Left ventricle myocardium superior (tissue), 1 donor: ENCODE data around the gene LRRC30. TPM values are rescaled to one million over a fixed set of nuclear protein-coding genes. Genes with fewer than 3 reads are reported as not detected.
A peak's percentile ranks its signal among the peaks of the same experiment; 100 is the strongest.

Experiments
- ATAC-seq: fragments of 200-7000 bp; cut with Tn5 transposase; one replicate; pipeline ENCODE4 v1.9.1; 2020; ENCODE audit warnings: mild to moderate bottlenecking, moderate library complexity
- DNase-seq: peaks from one replicate; pipeline ENCODE4 v3.0.0-alpha.2; 2020
- intact Hi-C: fragments of 100-400 bp; cut with micrococcal nuclease; formaldehyde crosslinking; loops from one replicate; pipeline ENCODE4 v1.11.0; 2022
- total RNA-seq: library from RNA; stranded (reverse); fragmentation: NEBNext Ultra II Directional; extraction: Animal tissue kit (Norgen Biotek cat#: 25700); gene quantifications from one replicate; pipeline ENCODE4 v1.2.1, GENCODE V29; 2021
- donor health status: DM: no; HTN: yes; CAD: no; lungs with severe emphysema.

The LRRC30 gene
- total RNA-seq, 1 donor from 2014 or later, result not detected

- intact Hi-C loops, result no loop called here
- ATAC-seq, result no peak
- no peak for DNase-seq
Measured at GRCh38 chr18:7234956-7235355, 4.1 kb downstream of the LRRC30 start.

GRCh38 chr18:7236072-7236471 is 5.2 kb downstream of the LRRC30 start:
- DNase-seq (no peak), ATAC-seq (no peak)
- intact Hi-C loops, result no loop called here

GRCh38 chr18:7236933-7237332 is 6.0 kb downstream of the LRRC30 start:
- ATAC-seq (no peak), DNase-seq (no peak)
- intact Hi-C loops, result no loop called here

- DNase-seq (no peak), ATAC-seq (no peak)
- intact Hi-C loops, result no loop called here
Measured at GRCh38 chr18:7237673-7238272, 6.9 kb downstream of the LRRC30 start.

- no peak for ATAC-seq
- intact Hi-C loops, result no loop called here
- DNase-seq, result no peak
Measured at GRCh38 chr18:7242926-7243325, 12.0 kb downstream of the LRRC30 start.

- DNase-seq (no peak), ATAC-seq (peak; percentile 16)
- intact Hi-C loops, result no loop called here
Measured at GRCh38 chr18:7248877-7249276, 18.0 kb downstream of the LRRC30 start.

GRCh38 chr18:7254163-7254562 is 23.3 kb downstream of the LRRC30 start:
- DNase-seq (no peak), ATAC-seq (no peak)
- intact Hi-C loops, result no loop called here

GRCh38 chr18:7255054-7255453 is 24.2 kb downstream of the LRRC30 start:
- ATAC-seq, result peak; percentile 69

GRCh38 chr18:7255643-7256042 is 24.8 kb downstream of the LRRC30 start:
- intact Hi-C loops, result no loop called here
- DNase-seq, result no peak
- ATAC-seq, result peak; percentile 70

More at GRCh38 chr18:7255054-7255453, 24.2 kb downstream of the LRRC30 start:
- no peak for DNase-seq
- intact Hi-C loops, result no loop called here

GRCh38 chr18:7256618-7257425 is 25.9 kb downstream of the LRRC30 start:
- intact Hi-C loops, result no loop called here
- DNase-seq, result no peak
- peak; percentile 6 for ATAC-seq

GRCh38 chr18:7257426-7257740 is 26.5 kb downstream of the LRRC30 start:
- intact Hi-C loops, result no loop called here
- DNase-seq (no peak), ATAC-seq (peak; percentile 51)

- DNase-seq (no peak), ATAC-seq (peak; percentile 10)
- intact Hi-C loops, result no loop called here
Measured at GRCh38 chr18:7259475-7259874, 28.6 kb downstream of the LRRC30 start.

GRCh38 chr18:7261199-7261598 is 30.3 kb downstream of the LRRC30 start:
- DNase-seq (no peak), ATAC-seq (no peak)
- intact Hi-C loops, result no loop called here

- ATAC-seq, result no peak
- DNase-seq, result no peak
- intact Hi-C loops, result no loop called here
Measured at GRCh38 chr18:7267973-7268372, 37.1 kb downstream of the LRRC30 start.

GRCh38 chr18:7269942-7270341 is 39.1 kb downstream of the LRRC30 start:
- intact Hi-C loops, result no loop called here
- DNase-seq (no peak), ATAC-seq (no peak)

- intact Hi-C loops, result no loop called here
- DNase-seq, result peak; percentile 74
- ATAC-seq, result peak; percentile 87
Measured at GRCh38 chr18:7272311-7273049, 41.6 kb downstream of the LRRC30 start.

GRCh38 chr18:7273301-7273921 is 42.5 kb downstream of the LRRC30 start:
- ATAC-seq (peak; percentile 79), DNase-seq (peak; percentile 73)
- intact Hi-C loops, result no loop called here

GRCh38 chr18:7281579-7281978 is 50.7 kb downstream of the LRRC30 start:
- DNase-seq, result no peak
- intact Hi-C loops, result no loop called here
- ATAC-seq, result no peak
